Measurements from ENCODE around the gene MTCL1.
"Not testable (repeated sequence)": the region's sequence is repeated elsewhere in the genome, so short reads cannot be mapped to it uniquely, and the experiment has no call there.

The MTCL1 gene

GRCh38 chr18:8756571-8756970, 51.2 kb downstream of the MTCL1 start:
- H2AFZ ChIP-seq (ENCODE audit: low read depth) = no peak overlapping the region
- TF ChIP-seq, protein P1, sequence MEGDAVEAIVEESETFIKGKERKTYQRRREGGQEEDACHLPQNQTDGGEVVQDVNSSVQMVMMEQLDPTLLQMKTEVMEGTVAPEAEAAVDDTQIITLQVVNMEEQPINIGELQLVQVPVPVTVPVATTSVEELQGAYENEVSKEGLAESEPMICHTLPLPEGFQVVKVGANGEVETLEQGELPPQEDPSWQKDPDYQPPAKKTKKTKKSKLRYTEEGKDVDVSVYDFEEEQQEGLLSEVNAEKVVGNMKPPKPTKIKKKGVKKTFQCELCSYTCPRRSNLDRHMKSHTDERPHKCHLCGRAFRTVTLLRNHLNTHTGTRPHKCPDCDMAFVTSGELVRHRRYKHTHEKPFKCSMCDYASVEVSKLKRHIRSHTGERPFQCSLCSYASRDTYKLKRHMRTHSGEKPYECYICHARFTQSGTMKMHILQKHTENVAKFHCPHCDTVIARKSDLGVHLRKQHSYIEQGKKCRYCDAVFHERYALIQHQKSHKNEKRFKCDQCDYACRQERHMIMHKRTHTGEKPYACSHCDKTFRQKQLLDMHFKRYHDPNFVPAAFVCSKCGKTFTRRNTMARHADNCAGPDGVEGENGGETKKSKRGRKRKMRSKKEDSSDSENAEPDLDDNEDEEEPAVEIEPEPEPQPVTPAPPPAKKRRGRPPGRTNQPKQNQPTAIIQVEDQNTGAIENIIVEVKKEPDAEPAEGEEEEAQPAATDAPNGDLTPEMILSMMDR (conservative IDR thresholded peaks at IDR 0.05; ENCODE audit: low read depth, low read length) = no peak
- H3K4me3 ChIP-seq (IDR thresholded peaks at IDR 0.05; ENCODE audit: insufficient read depth, low read depth, low read length) = no peak overlapping the region
- no peak overlapping the region for H3K4me2 ChIP-seq
- H3K79me2 ChIP-seq (ENCODE audit: insufficient read depth, low read depth) = no peaks in the 10 kb centered on the region
- H3K27me3 ChIP-seq (ENCODE audit: insufficient read depth, low read depth) = no peaks in the 10 kb centered on the region
- H3K27ac ChIP-seq = no peak overlapping the region
- H4K20me1 ChIP-seq (ENCODE audit: insufficient read depth) = no peaks in the 10 kb centered on the region
- peaks cover 22% of the 10 kb centered on the region for H3K4me1 ChIP-seq (ENCODE audit: low read depth, poor library complexity, severe bottlenecking)
- H3K36me3 ChIP-seq (ENCODE audit: insufficient read depth) = no peaks in the 10 kb centered on the region
- no peak overlapping the region for H3K9ac ChIP-seq

DNA sequence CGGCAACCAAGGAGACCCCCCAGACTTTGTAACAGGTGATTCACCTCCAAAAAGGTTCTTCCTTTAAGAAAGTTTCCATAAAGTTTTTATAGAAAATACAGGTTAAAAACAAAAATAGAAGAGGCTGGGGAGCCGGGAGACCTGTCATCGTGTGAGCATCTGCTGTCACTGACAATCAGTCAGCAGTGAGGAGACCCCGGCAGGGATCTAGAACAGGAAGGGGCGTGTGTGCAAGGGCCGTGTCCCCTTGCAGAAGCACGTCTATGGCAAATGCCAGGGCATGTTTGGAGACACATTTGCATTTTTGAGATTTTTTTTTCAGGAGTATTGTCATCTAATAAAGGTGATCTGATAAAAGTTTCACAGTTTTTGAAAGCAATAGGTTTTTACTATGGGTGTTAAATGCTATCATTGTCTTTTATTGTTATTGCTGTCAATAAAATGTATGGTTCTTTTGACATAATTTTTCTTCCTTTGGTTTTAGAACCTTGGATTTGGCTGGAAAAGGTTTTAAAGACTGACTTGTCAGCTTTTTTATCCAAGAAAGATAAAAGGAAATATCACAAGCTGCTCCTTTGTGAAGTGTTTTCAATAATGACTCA, 52.1 kb downstream of the MTCL1 start:
- Histone ChIP-seq H3K27ac (no peak overlapping the region), H2AFZ (ENCODE audit: low read depth) (no peak overlapping the region), H3K27me3 (ENCODE audit: insufficient read depth, low read depth) (no peaks in the 10 kb centered on the region), H4K20me1 (ENCODE audit: insufficient read depth) (no peaks in the 10 kb centered on the region), H3K36me3 (ENCODE audit: insufficient read depth) (no peaks in the 10 kb centered on the region), H3K4me1 (ENCODE audit: low read depth, poor library complexity, severe bottlenecking) (peaks cover 22% of the 10 kb centered on the region), H3K9ac (no peak overlapping the region), H3K4me3 (IDR thresholded peaks at IDR 0.05; ENCODE audit: insufficient read depth, low read depth, low read length) (no peak overlapping the region), H3K79me2 (ENCODE audit: insufficient read depth, low read depth) (no peaks in the 10 kb centered on the region), H3K4me2 (no peak overlapping the region)
- TF ChIP-seq, protein P1 (conservative IDR thresholded peaks at IDR 0.05; ENCODE audit: low read depth, low read length) = no peak

- H4K20me1 ChIP-seq (ENCODE audit: insufficient read depth) = no peaks in the 10 kb centered on the region
- no peaks in the 10 kb centered on the region for H3K79me2 ChIP-seq (ENCODE audit: insufficient read depth, low read depth)
- no peak overlapping the region for H3K9ac ChIP-seq
- H3K27me3 ChIP-seq (ENCODE audit: insufficient read depth, low read depth) = no peaks in the 10 kb centered on the region
- no peak overlapping the region for H2AFZ ChIP-seq (ENCODE audit: low read depth)
- H3K36me3 ChIP-seq (ENCODE audit: insufficient read depth) = no peaks in the 10 kb centered on the region
- TF ChIP-seq, protein P1 (conservative IDR thresholded peaks at IDR 0.05; ENCODE audit: low read depth, low read length) = no peak
- no peak overlapping the region for H3K27ac ChIP-seq
- no peak overlapping the region for H3K4me3 ChIP-seq (IDR thresholded peaks at IDR 0.05; ENCODE audit: insufficient read depth, low read depth, low read length)
- no peak overlapping the region for H3K4me2 ChIP-seq
- H3K4me1 ChIP-seq (ENCODE audit: low read depth, poor library complexity, severe bottlenecking) = peaks cover 22% of the 10 kb centered on the region
These were observed 53.1 kb downstream of the MTCL1 start for GRCh38 chr18:8758466-8758865.

DNA sequence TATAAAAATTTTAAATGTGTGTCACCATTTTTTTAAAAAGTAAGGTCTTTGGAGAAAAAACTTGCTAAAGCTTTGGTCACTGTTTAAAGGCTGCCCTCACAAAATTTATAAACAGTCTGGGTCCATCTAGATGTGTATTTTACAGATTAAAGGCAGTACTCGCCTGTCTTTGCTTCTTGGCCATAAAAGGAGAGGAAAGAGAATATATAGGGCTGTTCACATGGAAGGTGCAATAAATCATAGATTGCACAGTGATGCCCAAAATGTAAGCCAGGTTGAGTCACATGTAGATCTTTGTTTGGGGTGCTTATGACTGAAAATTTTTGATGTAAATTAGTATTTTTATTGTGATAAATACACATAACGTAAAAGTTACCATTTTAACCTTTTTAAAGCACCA, 55.6 kb downstream of the MTCL1 start:
- Histone ChIP-seq H3K36me3 (ENCODE audit: insufficient read depth) (no peaks in the 10 kb centered on the region), H3K4me1 (ENCODE audit: low read depth, poor library complexity, severe bottlenecking) (peaks cover 8% of the 10 kb centered on the region), H3K4me2 (no peak overlapping the region), H3K27ac (no peak overlapping the region), H4K20me1 (ENCODE audit: insufficient read depth) (no peaks in the 10 kb centered on the region), H3K9ac (no peak overlapping the region), H3K4me3 (IDR thresholded peaks at IDR 0.05; ENCODE audit: insufficient read depth, low read depth, low read length) (no peak overlapping the region), H2AFZ (ENCODE audit: low read depth) (no peak overlapping the region), H3K27me3 (ENCODE audit: insufficient read depth, low read depth) (no peaks in the 10 kb centered on the region), H3K79me2 (ENCODE audit: insufficient read depth, low read depth) (no peaks in the 10 kb centered on the region)
- TF ChIP-seq, protein P1 (conservative IDR thresholded peaks at IDR 0.05; ENCODE audit: low read depth, low read length) = no peak

- H3K36me3 ChIP-seq (ENCODE audit: insufficient read depth); H3K27ac ChIP-seq; H3K4me1 ChIP-seq (ENCODE audit: low read depth, poor library complexity, severe bottlenecking); H4K20me1 ChIP-seq (ENCODE audit: insufficient read depth); H3K79me2 ChIP-seq (ENCODE audit: insufficient read depth, low read depth); H3K9ac ChIP-seq; H3K4me3 ChIP-seq (IDR thresholded peaks at IDR 0.05; ENCODE audit: insufficient read depth, low read depth, low read length); H2AFZ ChIP-seq (ENCODE audit: low read depth); H3K27me3 ChIP-seq (ENCODE audit: insufficient read depth, low read depth); H3K4me2 ChIP-seq: not testable (repeated sequence)
These were observed 56.2 kb downstream of the MTCL1 start for GRCh38 chr18:8761535-8761934.

Measured in KMS-11 (cell line).